RWPE2 (cell line): ENCODE results near the gene FBXL17.

ENCODE experiments used
- ATAC-seq: fragments of 200-7000 bp; cut with Tn5 transposase; 3 replicates; pipeline ENCODE4 v1.9.1; 2021; ENCODE audit warnings: low read depth
- DNase-seq: peaks from one replicate; pipeline ENCODE4 v3.0.0-alpha.2; 2020; ENCODE audit warnings: low spot score
- H3K27ac ChIP-seq: fragments of 450-650 bp; 2 replicates; pipeline ENCODE4 v1.5.1; 2017; ENCODE audit warnings: mild to moderate bottlenecking; ENCODE audit not compliant: poor library complexity, severe bottlenecking
- H3K27me3 ChIP-seq: fragments of 250-450 bp; sonication (Bioruptor Pico); 2 replicates; pipeline ENCODE4 v1.5.1; 2021; ENCODE audit warnings: mild to moderate bottlenecking, moderate library complexity; ENCODE audit not compliant: insufficient read depth, poor library complexity, severe bottlenecking
- H3K36me3 ChIP-seq: fragments of 250-450 bp; sonication (Bioruptor Pico); 2 replicates; pipeline ENCODE4 v1.5.1; 2020; ENCODE audit warnings: low read depth, mild to moderate bottlenecking, moderate library complexity
- H3K4me1 ChIP-seq: fragments of 250-450 bp; sonication (Bioruptor Pico); 2 replicates; pipeline ENCODE4 v1.5.1; 2021; ENCODE audit warnings: mild to moderate bottlenecking, moderate library complexity; ENCODE audit not compliant: insufficient read depth, poor library complexity, severe bottlenecking
- H3K4me3 ChIP-seq: fragments of 250-450 bp; sonication (Bioruptor Pico); 2 replicates; pipeline ENCODE4 v1.5.1; 2021; ENCODE audit warnings: mild to moderate bottlenecking, moderate library complexity; ENCODE audit not compliant: severe bottlenecking
- H3K9me3 ChIP-seq: fragments of 250-450 bp; sonication (Bioruptor Pico); 2 replicates; pipeline ENCODE4 v1.5.1; 2021; ENCODE audit warnings: mild to moderate bottlenecking, moderate library complexity; ENCODE audit not compliant: severe bottlenecking
- CTCF ChIP-seq: fragments of 450-650 bp; IDR thresholded peaks from one replicate; pipeline ENCODE4 v1.5.1; 2017; ENCODE audit warnings: mild to moderate bottlenecking, moderate library complexity; ENCODE audit not compliant: poor library complexity, severe bottlenecking

Gene FBXL17

GRCh38 chr5:108381954-108382783, at the start of gene FBXL17:
Gene FBXL17 (minus strand): TSS chr5:108382098.
- no peaks in the 10 kb centered on the region for H3K36me3 ChIP-seq
- peaks cover 3% of the 10 kb centered on the region for H3K4me1 ChIP-seq
- no peaks in the 10 kb centered on the region for H3K9me3 ChIP-seq
- no peak for TF ChIP-seq CTCF
- peak within 1 kb of the TSS; percentile 89 for H3K27ac ChIP-seq
- H3K4me3 ChIP-seq: peak within 1 kb of the TSS; percentile 66
- DNase-seq (peak; percentile 94), ATAC-seq (peak; percentile 67)
- H3K27me3 ChIP-seq: no peaks in the 10 kb centered on the region

- peak; percentile 54; the same call in 1 of the 3 replicates for ATAC-seq
- no peak for TF ChIP-seq CTCF
- peaks cover 5% of the 10 kb centered on the region for H3K4me1 ChIP-seq
- H3K4me3 ChIP-seq: no peak overlapping the region
- no peaks in the 10 kb centered on the region for H3K36me3 ChIP-seq
- no peaks in the 10 kb centered on the region for H3K9me3 ChIP-seq
- no peak for DNase-seq
- no peaks in the 10 kb centered on the region for H3K27me3 ChIP-seq
- H3K27ac ChIP-seq: no peak overlapping the region
Observed at GRCh38 chr5:108430931-108431608, 49.2 kb upstream of the FBXL17 start.

- H3K4me1 ChIP-seq: no peaks in the 10 kb centered on the region
- H3K27ac ChIP-seq: no peak overlapping the region
- ATAC-seq: no peak
- H3K9me3 ChIP-seq: no peaks in the 10 kb centered on the region
- H3K27me3 ChIP-seq: no peaks in the 10 kb centered on the region
- no peak for TF ChIP-seq CTCF
- no peak overlapping the region for H3K4me3 ChIP-seq
- no peaks in the 10 kb centered on the region for H3K36me3 ChIP-seq
- no peak for DNase-seq
Observed at GRCh38 chr5:108421713-108422112, 39.8 kb upstream of the FBXL17 start.

GRCh38 chr5:108420755-108421154, 38.9 kb upstream of the FBXL17 start:
- H3K27ac ChIP-seq: no peak overlapping the region
- DNase-seq (no peak), ATAC-seq (no peak)
- no peaks in the 10 kb centered on the region for H3K27me3 ChIP-seq
- no peaks in the 10 kb centered on the region for H3K36me3 ChIP-seq
- no peaks in the 10 kb centered on the region for H3K4me1 ChIP-seq
- H3K9me3 ChIP-seq: no peaks in the 10 kb centered on the region
- no peak overlapping the region for H3K4me3 ChIP-seq
- TF ChIP-seq CTCF: no peak
